Mesodermal cell (in vitro differentiated cells): ENCODE measurements around the gene FLNB.
"Not testable (repeated sequence)": the region's sequence is repeated elsewhere in the genome, so short reads cannot be mapped to it uniquely, and the experiment has no call there.

Source experiments
- H3K27ac ChIP-seq: 2 replicates; pipeline ENCODE4 v1.7.0; 2013; ENCODE audit warnings: mild to moderate bottlenecking, low read depth, low read length, moderate library complexity; ENCODE audit not compliant: severe bottlenecking
- H3K36me3 ChIP-seq: 2 replicates; pipeline ENCODE4 v1.7.1; 2013; ENCODE audit warnings: mild to moderate bottlenecking, low read length, moderate library complexity; ENCODE audit not compliant: control insufficient read depth, insufficient read depth
- H3K4me1 ChIP-seq: one replicate; pipeline ENCODE4 v1.7.1; 2013; ENCODE audit warnings: mild to moderate bottlenecking, low read length; ENCODE audit not compliant: insufficient read depth, control insufficient read depth, poor library complexity, severe bottlenecking
- H3K4me3 ChIP-seq: 2 replicates; pipeline ENCODE4 v1.7.0; 2013; ENCODE audit warnings: low read length, control low read depth, mild to moderate bottlenecking; ENCODE audit not compliant: insufficient read depth, poor library complexity, severe bottlenecking; ENCODE audit errors: extremely low read depth
- H3K9me3 ChIP-seq: 2 replicates; pipeline ENCODE4 v1.7.1; 2013; ENCODE audit warnings: mild to moderate bottlenecking, low read length, moderate library complexity; ENCODE audit not compliant: control insufficient read depth
- WGBS, 2 experiments: methylation state at CpG; one replicate each; pipeline ENCODE4 v1.1.5; 2013; ENCODE audit warnings: missing lambda C conversion rate in 2 of 2; ENCODE audit not compliant: insufficient coverage in 2 of 2; 5-methylcytosine and 5-hydroxymethylcytosine counted together

The FLNB gene

GRCh38 chr3:58042947-58043707 lies 34.9 kb downstream of the FLNB start:
- no peak overlapping the region for H3K4me3 ChIP-seq
- peak overlapping the region; percentile 79 for H3K27ac ChIP-seq
- H3K9me3 ChIP-seq: no peaks in the 10 kb centered on the region
- H3K4me1 ChIP-seq: peaks cover 75% of the 10 kb centered on the region
- 67 to 80% methylated on average over 2 to 4 of the region's 6 CpGs for WGBS, 2 experiments
- peaks cover 12% of the 10 kb centered on the region for H3K36me3 ChIP-seq

GRCh38 chr3:58043933-58044332 lies 35.7 kb downstream of the FLNB start:
- Histone ChIP-seq H3K4me1 (peaks cover 75% of the 10 kb centered on the region), H3K36me3 (peaks cover 10% of the 10 kb centered on the region), H3K4me3 (no peak overlapping the region), H3K9me3 (no peaks in the 10 kb centered on the region), H3K27ac (peak overlapping the region; percentile 79)
- 71 to 77% methylated on average over 1 to 2 of the region's 4 CpGs for WGBS, 2 experiments

- Histone ChIP-seq H3K36me3 (peaks cover 7% of the 10 kb centered on the region), H3K27ac (peak overlapping the region; percentile 79), H3K4me3 (no peak overlapping the region), H3K9me3 (no peaks in the 10 kb centered on the region), H3K4me1 (peaks cover 73% of the 10 kb centered on the region)
- WGBS, 2 experiments: 67 to 84% methylated on average over 3 of the region's 7 CpGs
Measured at GRCh38 chr3:58044691-58045483, 36.7 kb downstream of the FLNB start.

GRCh38 chr3:58047826-58048225 lies 39.6 kb downstream of the FLNB start:
- H3K9me3 ChIP-seq: no peaks in the 10 kb centered on the region
- peaks cover 7% of the 10 kb centered on the region for H3K36me3 ChIP-seq
- 92 to 94% methylated on average over 4 to 5 of the region's 5 CpGs for WGBS, 2 experiments
- no peak overlapping the region for H3K4me3 ChIP-seq
- H3K4me1 ChIP-seq: peaks cover 72% of the 10 kb centered on the region
- peak overlapping the region; percentile 97 for H3K27ac ChIP-seq

- H3K27ac ChIP-seq: peak overlapping the region; percentile 97
- 50% methylated on average over 1 of the region's 4 CpGs; no CpG with 5 or more reads in 1 of the 2 experiments for WGBS, 2 experiments
Measured at GRCh38 chr3:58048301-58048700, 40.1 kb downstream of the FLNB start.

GRCh38 chr3:58049143-58049785 lies 41.0 kb downstream of the FLNB start:
- no peaks in the 10 kb centered on the region for H3K9me3 ChIP-seq
- 47 to 62% methylated on average over 3 to 7 of the region's 10 CpGs for WGBS, 2 experiments
- H3K4me1 ChIP-seq: peaks cover 68% of the 10 kb centered on the region
- H3K4me3 ChIP-seq: no peak overlapping the region
- peak overlapping the region; percentile 97 for H3K27ac ChIP-seq
- peaks cover 13% of the 10 kb centered on the region for H3K36me3 ChIP-seq

More at GRCh38 chr3:58048301-58048700, 40.1 kb downstream of the FLNB start:
- H3K9me3 ChIP-seq: no peaks in the 10 kb centered on the region
- peaks cover 7% of the 10 kb centered on the region for H3K36me3 ChIP-seq
- H3K4me1 ChIP-seq: peaks cover 70% of the 10 kb centered on the region
- no peak overlapping the region for H3K4me3 ChIP-seq

- Histone ChIP-seq H3K9me3 (no peaks in the 10 kb centered on the region), H3K36me3 (peaks cover 15% of the 10 kb centered on the region), H3K4me1 (peaks cover 60% of the 10 kb centered on the region), H3K4me3 (no peak overlapping the region), H3K27ac (peak overlapping the region; percentile 92)
- WGBS, 2 experiments: 89 to 94% methylated on average over 4 to 5 of the region's 9 CpGs
Measured at GRCh38 chr3:58051196-58051595, 43.0 kb downstream of the FLNB start.

GRCh38 chr3:58051658-58052261 lies 43.5 kb downstream of the FLNB start:
- Histone ChIP-seq H3K27ac (peak overlapping the region; percentile 92), H3K4me1 (peaks cover 60% of the 10 kb centered on the region), H3K36me3 (peaks cover 16% of the 10 kb centered on the region)
- 89 to 95% methylated on average over 10 of the region's 15 CpGs for WGBS, 2 experiments
- H3K9me3 ChIP-seq, H3K4me3 ChIP-seq: not testable (repeated sequence)

- peak overlapping the region; percentile 92 for H3K27ac ChIP-seq
- H3K36me3 ChIP-seq: peaks cover 18% of the 10 kb centered on the region
- H3K9me3 ChIP-seq: no peaks in the 10 kb centered on the region
- 61 to 80% methylated on average over 4 to 7 of the region's 8 CpGs for WGBS, 2 experiments
- peaks cover 59% of the 10 kb centered on the region for H3K4me1 ChIP-seq
- no peak overlapping the region for H3K4me3 ChIP-seq
Measured at GRCh38 chr3:58052373-58053273, 44.4 kb downstream of the FLNB start.

GRCh38 chr3:58054652-58055051 lies 46.4 kb downstream of the FLNB start:
- Histone ChIP-seq H3K4me1 (peaks cover 61% of the 10 kb centered on the region), H3K27ac (no peak overlapping the region), H3K4me3 (no peak overlapping the region), H3K9me3 (no peaks in the 10 kb centered on the region), H3K36me3 (peaks cover 26% of the 10 kb centered on the region)
